Retinal pigment epithelial cell (primary cell): ENCODE data around the gene ZNF408.

Experiments
- DNase-seq: peaks from one replicate; pipeline ENCODE4 v3.0.0-alpha.2; 2010; ENCODE audit warnings: low read depth
- H3K4me3 ChIP-seq: 2 replicates; pipeline ENCODE4 v1.5.1; 2011; ENCODE audit warnings: mild to moderate bottlenecking, low read length, control low read depth, moderate library complexity
- TF ChIP-seq, protein P1 (sequence below): conservative IDR thresholded peaks from 2 replicates; pipeline ENCODE4 v1.5.1; 2011; ENCODE audit warnings: low read depth, low read length, control low read depth, inconsistent platforms

Gene ZNF408

DNA sequence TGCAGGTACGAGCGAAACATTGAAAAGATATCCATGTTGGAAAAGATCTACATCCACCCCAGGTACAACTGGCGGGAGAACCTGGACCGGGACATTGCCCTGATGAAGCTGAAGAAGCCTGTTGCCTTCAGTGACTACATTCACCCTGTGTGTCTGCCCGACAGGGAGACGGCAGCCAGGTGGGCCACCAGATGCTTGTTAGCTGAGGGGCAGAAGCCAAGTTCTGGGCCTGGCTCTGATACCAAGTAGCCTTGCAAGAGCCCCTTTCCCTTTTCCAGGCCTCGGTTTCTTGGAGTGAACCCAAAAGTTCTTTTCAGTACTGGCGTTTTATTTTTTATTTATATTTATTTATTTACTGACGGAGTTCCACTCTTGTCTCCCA is 27.8 kb downstream of the ZNF408 start:
- H3K4me3 ChIP-seq: no peak overlapping the region
- TF ChIP-seq, protein P1, sequence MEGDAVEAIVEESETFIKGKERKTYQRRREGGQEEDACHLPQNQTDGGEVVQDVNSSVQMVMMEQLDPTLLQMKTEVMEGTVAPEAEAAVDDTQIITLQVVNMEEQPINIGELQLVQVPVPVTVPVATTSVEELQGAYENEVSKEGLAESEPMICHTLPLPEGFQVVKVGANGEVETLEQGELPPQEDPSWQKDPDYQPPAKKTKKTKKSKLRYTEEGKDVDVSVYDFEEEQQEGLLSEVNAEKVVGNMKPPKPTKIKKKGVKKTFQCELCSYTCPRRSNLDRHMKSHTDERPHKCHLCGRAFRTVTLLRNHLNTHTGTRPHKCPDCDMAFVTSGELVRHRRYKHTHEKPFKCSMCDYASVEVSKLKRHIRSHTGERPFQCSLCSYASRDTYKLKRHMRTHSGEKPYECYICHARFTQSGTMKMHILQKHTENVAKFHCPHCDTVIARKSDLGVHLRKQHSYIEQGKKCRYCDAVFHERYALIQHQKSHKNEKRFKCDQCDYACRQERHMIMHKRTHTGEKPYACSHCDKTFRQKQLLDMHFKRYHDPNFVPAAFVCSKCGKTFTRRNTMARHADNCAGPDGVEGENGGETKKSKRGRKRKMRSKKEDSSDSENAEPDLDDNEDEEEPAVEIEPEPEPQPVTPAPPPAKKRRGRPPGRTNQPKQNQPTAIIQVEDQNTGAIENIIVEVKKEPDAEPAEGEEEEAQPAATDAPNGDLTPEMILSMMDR: no peak
- DNase-seq: no peak

DNA sequence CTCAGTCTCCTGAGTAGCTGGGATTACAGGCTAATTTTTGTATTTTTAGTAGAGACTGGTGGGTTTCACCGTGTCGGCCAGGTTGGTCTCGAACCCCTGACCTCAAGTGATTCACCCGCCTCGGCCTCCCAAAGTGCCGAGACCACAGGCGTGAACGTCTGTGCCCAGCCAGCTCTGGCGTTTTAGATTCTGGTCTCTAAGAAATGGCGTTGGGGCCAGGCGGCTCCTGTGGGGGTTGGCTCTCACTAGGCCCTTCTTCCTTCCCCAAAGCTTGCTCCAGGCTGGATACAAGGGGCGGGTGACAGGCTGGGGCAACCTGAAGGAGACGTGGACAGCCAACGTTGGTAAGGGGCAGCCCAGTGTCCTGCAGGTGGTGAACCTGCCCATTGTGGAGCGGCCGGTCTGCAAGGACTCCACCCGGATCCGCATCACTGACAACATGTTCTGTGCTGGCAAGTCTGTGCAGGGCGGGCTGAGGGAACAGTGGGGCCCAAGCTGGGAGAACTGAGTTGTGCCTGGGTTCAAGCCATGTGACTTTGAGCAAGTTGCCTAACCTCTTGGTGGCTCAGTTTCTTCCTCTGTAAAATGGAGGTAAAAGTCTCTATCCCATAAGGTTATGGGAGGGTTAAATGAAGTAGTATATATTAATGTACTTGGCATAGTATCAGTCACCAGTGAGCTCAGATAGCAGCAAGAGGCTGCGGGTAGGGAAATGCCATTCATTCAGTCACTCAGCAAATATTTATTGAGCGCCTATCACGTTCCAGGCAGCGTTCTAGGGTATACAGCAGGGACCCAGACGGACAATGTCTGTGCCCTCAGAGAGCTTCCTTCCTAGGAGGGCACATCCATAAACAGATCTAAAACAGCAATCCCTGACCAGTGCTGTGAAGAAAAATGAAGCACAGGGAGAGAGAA is 28.5 kb downstream of the ZNF408 start:
- DNase-seq: no peak
- H3K4me3 ChIP-seq: no peak overlapping the region
- TF ChIP-seq, protein P1: no peak

DNA sequence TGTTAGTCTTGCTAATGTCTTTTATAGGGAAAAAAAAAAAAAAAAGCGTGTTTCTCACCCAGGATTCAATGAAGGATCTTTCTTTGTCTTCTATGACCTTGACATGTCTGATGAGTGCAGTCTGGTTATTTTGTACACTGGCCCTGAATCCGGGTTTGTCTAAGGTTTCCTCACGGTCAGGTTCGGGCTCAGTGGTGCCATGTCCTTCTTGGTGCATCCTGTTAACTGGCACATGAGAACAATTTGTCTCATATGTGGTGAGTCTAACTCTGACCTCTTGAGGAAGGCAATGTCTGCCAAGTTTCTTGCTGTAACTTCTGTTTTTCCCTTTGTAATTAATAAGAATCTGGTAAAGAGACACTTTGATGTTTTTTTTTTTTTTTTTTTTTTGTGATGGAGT is 30.7 kb downstream of the ZNF408 start:
- TF ChIP-seq, protein P1: no peak
- DNase-seq: no peak
- no peak overlapping the region for H3K4me3 ChIP-seq

DNA sequence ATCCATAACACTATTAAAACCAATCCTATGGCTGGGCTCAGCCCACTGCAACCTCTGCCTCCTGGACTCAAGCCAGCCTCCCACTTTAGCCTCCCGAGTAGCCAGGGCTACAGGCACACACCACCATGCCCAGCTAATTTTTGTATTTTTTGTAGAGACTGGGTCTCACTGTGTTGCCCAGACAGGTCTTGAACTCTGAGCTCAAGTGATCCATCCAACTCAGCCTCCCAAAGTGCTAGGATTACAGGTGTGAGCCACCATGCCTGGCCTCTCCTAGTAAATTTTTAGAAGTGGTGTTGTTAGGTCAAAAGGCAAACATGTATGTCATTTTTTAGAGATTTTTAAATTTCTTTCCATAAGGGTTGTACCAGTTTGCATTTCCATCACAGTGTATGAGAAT is 32.4 kb downstream of the ZNF408 start:
- H3K4me3 ChIP-seq: no peak overlapping the region
- TF ChIP-seq, protein P1: no peak
- no peak for DNase-seq

DNA sequence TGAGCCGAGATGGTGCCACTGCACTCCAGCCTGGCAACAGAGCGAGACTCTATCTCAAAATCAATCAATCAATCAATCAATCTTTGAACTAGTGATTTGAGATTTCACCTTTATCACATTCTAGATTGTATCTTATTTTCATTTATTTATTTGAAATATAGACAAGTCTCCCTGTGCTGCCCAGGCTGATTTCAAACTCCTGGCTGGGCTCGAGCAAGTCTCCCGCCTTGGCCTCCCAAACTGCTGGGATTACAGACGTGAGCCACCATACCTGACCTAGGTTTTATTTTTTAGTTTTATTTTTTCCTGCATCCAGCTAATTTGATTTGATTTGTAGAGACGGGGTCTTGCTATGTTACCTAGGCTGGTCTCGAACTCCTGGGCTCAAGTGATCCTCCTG is 35.3 kb downstream of the ZNF408 start:
- no peak for DNase-seq
- TF ChIP-seq, protein P1: no peak
- H3K4me3 ChIP-seq: no peak overlapping the region

DNA sequence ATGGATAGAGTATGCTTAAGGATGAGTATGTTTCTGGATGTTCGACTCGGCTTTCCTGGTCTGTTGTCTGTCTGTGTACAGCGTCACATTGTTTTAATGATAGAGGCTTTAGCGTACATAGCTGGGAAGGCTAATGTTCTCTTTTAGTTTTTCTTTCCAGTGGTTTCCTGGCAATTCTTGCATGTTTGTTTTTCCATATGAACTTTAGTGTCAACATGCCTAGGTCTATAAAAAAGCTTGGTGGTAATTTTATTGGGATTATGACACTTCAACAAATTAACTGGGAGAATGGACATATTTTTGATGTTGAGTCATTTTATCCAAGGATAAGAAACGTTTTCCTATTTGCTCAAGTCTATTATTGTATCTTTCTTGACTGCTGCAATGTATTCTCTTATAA is 35.8 kb downstream of the ZNF408 start:
- TF ChIP-seq, protein P1: no peak
- DNase-seq: no peak

DNA sequence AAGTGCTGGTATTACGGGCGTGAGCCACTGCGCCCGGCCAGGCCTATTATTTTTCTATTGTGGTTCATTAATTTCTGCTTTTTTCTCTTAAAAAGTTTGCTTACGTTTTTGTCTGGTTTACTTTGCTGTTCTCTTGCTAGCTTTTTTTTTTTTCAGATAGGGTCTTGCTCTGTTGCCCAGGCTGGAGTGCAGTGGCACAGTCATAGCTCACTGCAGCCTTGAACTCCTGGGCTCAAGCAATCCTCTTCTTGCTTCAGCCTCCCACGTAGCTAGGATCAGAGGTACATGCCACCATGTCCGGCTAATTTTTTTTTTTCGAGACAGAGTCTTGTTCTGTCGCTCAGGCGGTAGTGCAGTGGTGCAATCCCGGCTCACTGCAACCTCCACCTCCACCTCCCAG is 36.9 kb downstream of the ZNF408 start:
- H3K4me3 ChIP-seq: no peak overlapping the region
- no peak for DNase-seq
- TF ChIP-seq, protein P1: no peak

More for the DNA sequence above, 35.8 kb downstream of the ZNF408 start:
- no peak overlapping the region for H3K4me3 ChIP-seq
